GM12875 (cell line): ENCODE measurements around the gene PGAP3.
"Not testable (repeated sequence)": the region's sequence is repeated elsewhere in the genome, so short reads cannot be mapped to it uniquely, and the experiment has no call there.

ENCODE experiments used
- H3K4me3 ChIP-seq: one replicate; pipeline ENCODE4 v1.5.1; 2011; ENCODE audit warnings: low read depth, low read length, control low read depth
- TF ChIP-seq, protein P1 (sequence below): IDR thresholded peaks from 2 replicates; pipeline ENCODE4 v1.5.1; 2011; ENCODE audit warnings: low read depth, mild to moderate bottlenecking, control low read depth, inconsistent platforms, low read length, moderate library complexity, borderline replicate concordance; ENCODE audit not compliant: insufficient read depth

PGAP3 gene

GRCh38 chr17:39729280-39729851, 41.5 kb upstream of the PGAP3 start:
- H3K4me3 ChIP-seq: peak overlapping the region; percentile 77
- TF ChIP-seq, protein P1, sequence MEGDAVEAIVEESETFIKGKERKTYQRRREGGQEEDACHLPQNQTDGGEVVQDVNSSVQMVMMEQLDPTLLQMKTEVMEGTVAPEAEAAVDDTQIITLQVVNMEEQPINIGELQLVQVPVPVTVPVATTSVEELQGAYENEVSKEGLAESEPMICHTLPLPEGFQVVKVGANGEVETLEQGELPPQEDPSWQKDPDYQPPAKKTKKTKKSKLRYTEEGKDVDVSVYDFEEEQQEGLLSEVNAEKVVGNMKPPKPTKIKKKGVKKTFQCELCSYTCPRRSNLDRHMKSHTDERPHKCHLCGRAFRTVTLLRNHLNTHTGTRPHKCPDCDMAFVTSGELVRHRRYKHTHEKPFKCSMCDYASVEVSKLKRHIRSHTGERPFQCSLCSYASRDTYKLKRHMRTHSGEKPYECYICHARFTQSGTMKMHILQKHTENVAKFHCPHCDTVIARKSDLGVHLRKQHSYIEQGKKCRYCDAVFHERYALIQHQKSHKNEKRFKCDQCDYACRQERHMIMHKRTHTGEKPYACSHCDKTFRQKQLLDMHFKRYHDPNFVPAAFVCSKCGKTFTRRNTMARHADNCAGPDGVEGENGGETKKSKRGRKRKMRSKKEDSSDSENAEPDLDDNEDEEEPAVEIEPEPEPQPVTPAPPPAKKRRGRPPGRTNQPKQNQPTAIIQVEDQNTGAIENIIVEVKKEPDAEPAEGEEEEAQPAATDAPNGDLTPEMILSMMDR: no peak

DNA sequence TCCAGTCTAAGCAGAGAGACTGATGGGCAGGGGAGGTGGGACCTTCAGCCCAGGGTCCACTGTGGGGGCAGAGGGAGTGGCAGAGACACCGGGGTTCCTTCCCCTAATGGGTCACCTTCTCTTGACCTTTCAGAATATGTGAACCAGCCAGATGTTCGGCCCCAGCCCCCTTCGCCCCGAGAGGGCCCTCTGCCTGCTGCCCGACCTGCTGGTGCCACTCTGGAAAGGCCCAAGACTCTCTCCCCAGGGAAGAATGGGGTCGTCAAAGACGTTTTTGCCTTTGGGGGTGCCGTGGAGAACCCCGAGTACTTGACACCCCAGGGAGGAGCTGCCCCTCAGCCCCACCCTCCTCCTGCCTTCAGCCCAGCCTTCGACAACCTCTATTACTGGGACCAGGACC, 39.7 kb upstream of the PGAP3 start:
- TF ChIP-seq, protein P1: no peak

GRCh38 chr17:39726617-39727016, 38.8 kb upstream of the PGAP3 start:
- H3K4me3 ChIP-seq: no peak overlapping the region
- TF ChIP-seq, protein P1: no peak

More for the DNA sequence above, 39.7 kb upstream of the PGAP3 start:
- H3K4me3 ChIP-seq: no peak overlapping the region

- not testable (repeated sequence) for H3K4me3 ChIP-seq
Measured at GRCh38 chr17:39725923-39726322, 38.1 kb upstream of the PGAP3 start.

GRCh38 chr17:39724731-39725130, 36.9 kb upstream of the PGAP3 start:
- no peak overlapping the region for H3K4me3 ChIP-seq
- TF ChIP-seq, protein P1: no peak

DNA sequence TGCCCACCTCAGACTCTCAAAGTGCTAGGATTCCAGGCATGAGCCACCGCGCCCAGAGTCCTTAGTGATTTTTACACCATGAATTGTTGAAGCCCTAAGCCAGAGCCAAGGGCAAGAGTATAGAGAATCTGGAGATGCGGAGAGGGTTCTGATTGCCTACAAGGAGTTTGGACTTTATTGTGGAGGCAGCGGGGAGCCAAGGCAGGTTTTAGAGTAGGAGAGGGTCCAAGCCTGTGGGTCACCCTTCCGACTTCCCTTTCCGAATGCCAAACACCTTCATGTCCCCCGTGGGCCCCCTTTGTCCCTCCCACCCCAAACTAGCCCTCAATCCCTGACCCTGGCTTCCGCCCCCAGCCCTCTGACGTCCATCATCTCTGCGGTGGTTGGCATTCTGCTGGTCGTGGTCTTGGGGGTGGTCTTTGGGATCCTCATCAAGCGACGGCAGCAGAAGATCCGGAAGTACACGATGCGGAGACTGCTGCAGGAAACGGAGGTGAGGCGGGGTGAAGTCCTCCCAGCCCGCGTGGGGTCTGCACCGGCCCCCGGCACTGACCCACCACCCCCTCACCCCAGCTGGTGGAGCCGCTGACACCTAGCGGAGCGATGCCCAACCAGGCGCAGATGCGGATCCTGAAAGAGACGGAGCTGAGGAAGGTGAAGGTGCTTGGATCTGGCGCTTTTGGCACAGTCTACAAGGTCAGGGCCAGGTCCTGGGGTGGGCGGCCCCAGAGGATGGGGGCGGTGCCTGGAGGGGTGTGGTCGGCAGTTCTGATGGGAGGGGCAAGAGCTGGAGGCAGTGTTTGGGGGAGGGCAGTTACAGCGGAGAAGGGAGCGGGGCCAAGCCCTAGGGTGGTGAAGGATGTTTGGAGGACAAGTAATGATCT, 35.4 kb upstream of the PGAP3 start:
- H3K4me3 ChIP-seq: no peak overlapping the region
- TF ChIP-seq, protein P1: no peak

- no peak overlapping the region for H3K4me3 ChIP-seq
- TF ChIP-seq, protein P1: no peak
Measured at GRCh38 chr17:39722104-39722503, 34.2 kb upstream of the PGAP3 start.
